22Rv1 (cell line): ENCODE results near the gene LGI4.
A peak's percentile ranks its signal among the peaks of the same experiment; 100 is the strongest.

Experiments used
- CTCF ChIP-seq: fragments of 450-650 bp; IDR thresholded peaks from 2 replicates; pipeline ENCODE4 v1.5.1; 2017; ENCODE audit warnings: mild to moderate bottlenecking
- ZFX ChIP-seq: fragments of 450-650 bp; IDR thresholded peaks from 2 replicates; pipeline ENCODE4 v1.6.1; 2017; ENCODE audit warnings: antibody characterized with exemption, borderline replicate concordance

- TF ChIP-seq CTCF (peak; percentile 82), ZFX (no peak)
These were observed 44.2 kb downstream of the LGI4 start for GRCh38 chr19:35090506-35091214.
